Measurements from ENCODE around the gene SPEG.

GRCh38 chr2:219403861-219404260, 30.8 kb upstream of the SPEG start:
- TF ChIP-seq CTCF (IDR thresholded peaks at IDR 0.05) (no peak), POLR2A (IDR thresholded peaks at IDR 0.05) (no peak), EP300 (IDR thresholded peaks at IDR 0.05) (no peak)

Data from tibial nerve (tissue), 4 donors.